Measurements from ENCODE around the gene NAALADL2. TPM values are rescaled to one million over a fixed set of nuclear protein-coding genes. Genes with fewer than 3 reads are reported as not detected.

NAALADL2 gene
- total RNA-seq, 4 donors from 2014 or later = 0.26 to 218 (median 17.4) TPM

GRCh38 chr3:175039875-175040274 lies 180.7 kb downstream of the NAALADL2 start:
- H3K4me1 ChIP-seq = no peaks in the 10 kb centered on the region
- no peaks in the 10 kb centered on the region for H3K9me3 ChIP-seq
- no peak overlapping the region for H3K27ac ChIP-seq
- TF ChIP-seq CTCF (IDR thresholded peaks at IDR 0.05) (no peak), POLR2A (IDR thresholded peaks at IDR 0.05) (no peak)
- no peaks in the 10 kb centered on the region for H3K27me3 ChIP-seq
- H3K4me3 ChIP-seq = no peak overlapping the region
- intact Hi-C loops (cut with DNase I; ENCODE audit: low total_unique reads) = no loop called here
- H3K36me3 ChIP-seq = no peaks in the 10 kb centered on the region
- no peak for DNase-seq

- Histone ChIP-seq H3K4me1 (peaks cover 0 to 3% of the 10 kb centered on the region in 2 donors), H3K9me3 (no peaks in the 10 kb centered on the region), H3K36me3 (no peaks in the 10 kb centered on the region), H3K27me3 (no peaks in the 10 kb centered on the region), H3K27ac (no peak overlapping the region), H3K4me3 (no peak overlapping the region)
- intact Hi-C loops (cut with DNase I; ENCODE audit: low total_unique reads) = no loop called here
- TF ChIP-seq POLR2A (IDR thresholded peaks at IDR 0.05) (no peak), CTCF (IDR thresholded peaks at IDR 0.05) (no peak)
- no peak for DNase-seq
These were observed 182.2 kb downstream of the NAALADL2 start for GRCh38 chr3:175041369-175041768.

GRCh38 chr3:175046601-175047000 lies 187.5 kb downstream of the NAALADL2 start:
- peaks cover 0 to 4% of the 10 kb centered on the region in 2 donors for H3K4me1 ChIP-seq
- intact Hi-C loops (cut with DNase I; ENCODE audit: low total_unique reads) = no loop called here
- no peak for DNase-seq
- no peaks in the 10 kb centered on the region for H3K9me3 ChIP-seq
- no peak for TF ChIP-seq CTCF (IDR thresholded peaks at IDR 0.05)
- TF ChIP-seq POLR2A (IDR thresholded peaks at IDR 0.05) = no peak
- H3K27me3 ChIP-seq = no peaks in the 10 kb centered on the region
- H3K27ac ChIP-seq = peak overlapping the region in 1 of 2 donors; percentile 7
- H3K36me3 ChIP-seq = no peaks in the 10 kb centered on the region
- no peak overlapping the region for H3K4me3 ChIP-seq

GRCh38 chr3:175047786-175048185 lies 188.7 kb downstream of the NAALADL2 start:
- no peak for DNase-seq
- Histone ChIP-seq H3K4me1 (peaks cover 0 to 4% of the 10 kb centered on the region in 2 donors), H3K36me3 (no peaks in the 10 kb centered on the region), H3K4me3 (no peak overlapping the region), H3K9me3 (no peaks in the 10 kb centered on the region), H3K27me3 (no peaks in the 10 kb centered on the region), H3K27ac (no peak overlapping the region)
- TF ChIP-seq POLR2A (IDR thresholded peaks at IDR 0.05) = no peak
- no peak for TF ChIP-seq CTCF (IDR thresholded peaks at IDR 0.05)
- intact Hi-C loops (cut with DNase I; ENCODE audit: low total_unique reads) = no loop called here

DNA sequence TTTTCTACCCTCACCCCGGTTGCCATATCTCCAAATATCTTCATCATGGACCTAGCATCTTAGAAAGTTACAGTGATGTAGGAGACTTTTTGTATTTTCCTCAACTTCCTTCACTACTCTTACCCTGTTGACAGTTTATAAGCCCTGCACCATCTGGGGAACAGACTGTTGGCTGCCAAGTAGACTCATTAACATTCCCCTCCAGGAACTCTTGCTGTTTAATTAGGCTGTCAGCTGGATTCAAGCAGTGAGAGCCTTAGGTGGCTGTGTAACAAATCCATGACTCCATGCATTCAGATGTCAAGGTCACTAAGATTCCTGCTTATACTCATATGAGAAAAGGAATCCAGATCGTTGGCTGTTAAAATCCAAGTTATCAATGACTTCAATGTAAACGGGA lies 198.3 kb downstream of the NAALADL2 start:
- H3K27me3 ChIP-seq = no peaks in the 10 kb centered on the region
- H3K9me3 ChIP-seq = no peaks in the 10 kb centered on the region
- no peak overlapping the region for H3K4me3 ChIP-seq
- DNase-seq = no peak
- no peak overlapping the region for H3K27ac ChIP-seq
- intact Hi-C loops (cut with DNase I; ENCODE audit: low total_unique reads) = no loop called here
- no peak for TF ChIP-seq CTCF (IDR thresholded peaks at IDR 0.05)
- TF ChIP-seq POLR2A (IDR thresholded peaks at IDR 0.05) = no peak
- H3K36me3 ChIP-seq = no peaks in the 10 kb centered on the region
- no peaks in the 10 kb centered on the region for H3K4me1 ChIP-seq

Measured in uterus (tissue), 4 donors.